Measurements from ENCODE around the gene PDGFRB. TPM values are rescaled to one million over a fixed set of nuclear protein-coding genes. Genes with fewer than 3 reads are reported as not detected.

The PDGFRB gene
- polyA plus RNA-seq, 1 donor (not counting 4 experiments of a cell fraction or from before 2014, with no cell fraction given) = 0.14 TPM

DNA sequence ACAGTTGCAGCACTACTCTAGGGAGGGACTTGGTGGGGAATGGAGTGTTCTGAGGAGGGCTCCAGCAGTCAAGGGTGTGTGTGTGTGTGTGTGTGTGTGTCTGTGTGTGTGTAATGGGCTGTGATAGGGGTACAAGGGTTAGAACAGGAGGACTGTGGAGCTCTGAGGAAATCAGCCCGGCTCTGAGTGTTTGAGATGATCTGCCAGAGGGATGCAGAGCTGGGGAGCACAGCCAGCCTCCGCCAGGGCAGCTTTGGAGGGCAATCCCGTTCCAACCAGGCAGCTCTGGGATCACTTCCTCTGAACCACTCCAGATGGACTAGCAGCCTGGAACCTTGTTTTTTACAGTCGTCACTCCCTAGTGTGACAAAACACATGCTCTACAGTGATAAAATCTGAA lies 31.3 kb upstream of the PDGFRB start:
- H3K9me3 ChIP-seq (ENCODE audit: control insufficient read depth, low read depth, low read length) = no peaks in the 10 kb centered on the region
- no peaks in the 10 kb centered on the region for H3K4me1 ChIP-seq (ENCODE audit: control insufficient read depth, extremely low read depth, insufficient read depth, low read length)
- H4K20me1 ChIP-seq (ENCODE audit: control insufficient read depth, extremely low read depth, insufficient read depth, low read length) = no peaks in the 10 kb centered on the region
- no peak overlapping the region for H3K4me2 ChIP-seq (ENCODE audit: control insufficient read depth, extremely low read depth, insufficient read depth, low read depth, low read length)
- H3K27me3 ChIP-seq (ENCODE audit: control insufficient read depth, extremely low read depth, insufficient read depth, low read length) = peaks cover 54% of the 10 kb centered on the region
- no peaks in the 10 kb centered on the region for H3K79me2 ChIP-seq (ENCODE audit: control insufficient read depth, insufficient read depth, low read length)
- H3K36me3 ChIP-seq (ENCODE audit: control insufficient read depth in 2 of 2, extremely low read depth in 1 of 2, insufficient read depth in 2 of 2, low read length in 2 of 2) = no peaks in the 10 kb centered on the region
- H3K27ac ChIP-seq (ENCODE audit: control insufficient read depth, insufficient read depth, low read length) = no peak overlapping the region
- no peaks in the 10 kb centered on the region for H3K9me1 ChIP-seq (ENCODE audit: control insufficient read depth, extremely low read depth, insufficient read depth, low read length)
- FAIRE-seq (no peak), DNase-seq (ENCODE audit: low read depth, low spot score) (no peak)
- H3K9ac ChIP-seq (ENCODE audit: control insufficient read depth, extremely low read depth, insufficient read depth, low read length) = no peak overlapping the region
- dilution Hi-C loops (cut with MboI; ENCODE audit: extremely low pct_ligation_motif_present, low sequenced_read_pairs) = no loop called here
- H3K4me3 ChIP-seq (ENCODE audit: control insufficient read depth in 2 of 3, extremely low read depth in 1 of 3, insufficient read depth in 2 of 3, low read depth in 1 of 3, low read length in 3 of 3) = no peak overlapping the region
- H2AFZ ChIP-seq (ENCODE audit: control insufficient read depth, low read length) = no peak overlapping the region
- no peak for TF ChIP-seq EZH2 (IDR thresholded peaks at IDR 0.05; ENCODE audit: low read length)
- TF ChIP-seq, protein P1, sequence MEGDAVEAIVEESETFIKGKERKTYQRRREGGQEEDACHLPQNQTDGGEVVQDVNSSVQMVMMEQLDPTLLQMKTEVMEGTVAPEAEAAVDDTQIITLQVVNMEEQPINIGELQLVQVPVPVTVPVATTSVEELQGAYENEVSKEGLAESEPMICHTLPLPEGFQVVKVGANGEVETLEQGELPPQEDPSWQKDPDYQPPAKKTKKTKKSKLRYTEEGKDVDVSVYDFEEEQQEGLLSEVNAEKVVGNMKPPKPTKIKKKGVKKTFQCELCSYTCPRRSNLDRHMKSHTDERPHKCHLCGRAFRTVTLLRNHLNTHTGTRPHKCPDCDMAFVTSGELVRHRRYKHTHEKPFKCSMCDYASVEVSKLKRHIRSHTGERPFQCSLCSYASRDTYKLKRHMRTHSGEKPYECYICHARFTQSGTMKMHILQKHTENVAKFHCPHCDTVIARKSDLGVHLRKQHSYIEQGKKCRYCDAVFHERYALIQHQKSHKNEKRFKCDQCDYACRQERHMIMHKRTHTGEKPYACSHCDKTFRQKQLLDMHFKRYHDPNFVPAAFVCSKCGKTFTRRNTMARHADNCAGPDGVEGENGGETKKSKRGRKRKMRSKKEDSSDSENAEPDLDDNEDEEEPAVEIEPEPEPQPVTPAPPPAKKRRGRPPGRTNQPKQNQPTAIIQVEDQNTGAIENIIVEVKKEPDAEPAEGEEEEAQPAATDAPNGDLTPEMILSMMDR (optimal IDR thresholded peaks at IDR 0.05 in 1 of 3, IDR thresholded peaks at IDR 0.05 in 1 of 3, conservative IDR thresholded peaks at IDR 0.05 in 1 of 3; ENCODE audit: extremely low read depth in 1 of 3, insufficient read depth in 2 of 3, low read length in 3 of 3) = no peak

DNA sequence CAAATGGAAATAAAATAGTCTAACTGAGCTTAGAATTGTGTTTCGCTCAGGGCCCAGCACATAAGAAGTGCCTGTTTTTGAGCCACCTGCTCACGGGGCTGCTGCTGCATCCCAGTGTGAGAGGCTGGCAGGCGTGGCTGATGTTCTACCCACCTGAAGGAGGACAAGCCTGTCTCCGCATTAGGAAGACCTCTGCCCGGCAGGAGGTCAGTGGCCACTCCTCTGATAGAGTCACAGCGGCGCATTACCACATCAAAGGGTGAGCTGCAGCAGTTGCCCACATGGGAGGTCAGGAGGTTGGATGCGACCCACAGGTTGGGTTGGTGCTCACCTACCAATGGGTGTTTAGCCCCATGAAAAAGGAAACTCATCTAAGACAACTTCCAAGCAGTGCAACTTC lies 30.5 kb upstream of the PDGFRB start:
- no peaks in the 10 kb centered on the region for H3K9me1 ChIP-seq (ENCODE audit: control insufficient read depth, extremely low read depth, insufficient read depth, low read length)
- H3K27ac ChIP-seq (ENCODE audit: control insufficient read depth, insufficient read depth, low read length) = no peak overlapping the region
- H3K9ac ChIP-seq (ENCODE audit: control insufficient read depth, extremely low read depth, insufficient read depth, low read length) = no peak overlapping the region
- H3K36me3 ChIP-seq (ENCODE audit: control insufficient read depth in 2 of 2, extremely low read depth in 1 of 2, insufficient read depth in 2 of 2, low read length in 2 of 2) = no peaks in the 10 kb centered on the region
- DNase-seq (ENCODE audit: low read depth, low spot score) (no peak), FAIRE-seq (no peak)
- no peaks in the 10 kb centered on the region for H3K9me3 ChIP-seq (ENCODE audit: control insufficient read depth, low read depth, low read length)
- no peak for TF ChIP-seq EZH2 (IDR thresholded peaks at IDR 0.05; ENCODE audit: low read length)
- TF ChIP-seq, protein P1 (optimal IDR thresholded peaks at IDR 0.05 in 1 of 3, IDR thresholded peaks at IDR 0.05 in 1 of 3, conservative IDR thresholded peaks at IDR 0.05 in 1 of 3; ENCODE audit: extremely low read depth in 1 of 3, insufficient read depth in 2 of 3, low read length in 3 of 3) = no peak
- no peak overlapping the region for H3K4me3 ChIP-seq (ENCODE audit: control insufficient read depth in 2 of 3, extremely low read depth in 1 of 3, insufficient read depth in 2 of 3, low read depth in 1 of 3, low read length in 3 of 3)
- H3K4me1 ChIP-seq (ENCODE audit: control insufficient read depth, extremely low read depth, insufficient read depth, low read length) = no peaks in the 10 kb centered on the region
- H3K27me3 ChIP-seq (ENCODE audit: control insufficient read depth, extremely low read depth, insufficient read depth, low read length) = peaks cover 47% of the 10 kb centered on the region
- H2AFZ ChIP-seq (ENCODE audit: control insufficient read depth, low read length) = no peak overlapping the region
- no peak overlapping the region for H3K4me2 ChIP-seq (ENCODE audit: control insufficient read depth, extremely low read depth, insufficient read depth, low read depth, low read length)
- dilution Hi-C loops (cut with MboI; ENCODE audit: extremely low pct_ligation_motif_present, low sequenced_read_pairs) = no loop called here
- H4K20me1 ChIP-seq (ENCODE audit: control insufficient read depth, extremely low read depth, insufficient read depth, low read length) = no peaks in the 10 kb centered on the region
- H3K79me2 ChIP-seq (ENCODE audit: control insufficient read depth, insufficient read depth, low read length) = no peaks in the 10 kb centered on the region
